Muscle of arm (tissue), 12 donors: ENCODE data around the gene RAB31. TPM values are rescaled to one million over a fixed set of nuclear protein-coding genes. Genes with fewer than 3 reads are reported as not detected.

Experiments used
- DNase-seq: peaks from one replicate; pipeline ENCODE4 v3.0.0-alpha.2; 2013
- polyA plus RNA-seq, 12 donors: library from polyadenylated mRNA; unstranded; fragments of 120-200 nt; gene quantifications; one replicate each; pipeline ENCODE4 v1.2.1, GENCODE V29; 2013; ENCODE audit not compliant: insufficient read length in 12 of 12

RAB31 gene
- polyA plus RNA-seq, 12 donors, result 20.2 to 50.8 (median 32.8) TPM; not detected in 1

DNA sequence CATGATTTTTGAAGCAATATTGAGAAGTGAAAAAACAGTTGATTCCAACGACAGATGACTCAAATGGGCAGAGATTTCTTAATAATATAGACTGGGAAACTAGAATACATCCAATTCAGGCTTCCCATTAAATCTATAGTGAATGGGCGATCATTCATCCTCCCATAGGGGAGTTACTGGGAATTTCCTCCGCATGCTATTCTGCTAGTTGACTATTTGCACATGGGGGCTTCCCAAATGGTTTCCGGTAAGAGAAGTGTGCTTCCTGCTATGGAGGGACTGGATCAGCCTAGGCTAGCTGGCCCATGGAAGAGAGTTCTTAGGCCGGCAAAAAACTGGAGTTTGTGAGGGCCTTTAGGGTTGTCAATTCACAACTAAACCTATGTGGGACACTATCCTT, 203.1 kb downstream of the RAB31 start:
- DNase-seq, result no peak

Other genes with a start within 250 kb of the RAB31 start
- 10 to 100 TPM in 11 of 12 donors, not detected in 1; 39.7 to 94.5 (median 44.2) TPM for gene RALBP1, start 232.8 kb upstream of the RAB31 start, polyA plus RNA-seq
- gene PPP4R1, start 93.7 kb upstream of the RAB31 start, polyA plus RNA-seq, result 100 to 1,000 TPM in 1 of 12 donors, 10 to 100 TPM in 10, not detected in 1; 50.5 to 103 (median 67.9) TPM
- gene TXNDC2, start 177.7 kb downstream of the RAB31 start, polyA plus RNA-seq, result under 1 TPM in 6 of 12 donors, not detected in 6; 0.08 to 0.23 (median 0.10) TPM
- 100 to 1,000 TPM in 11 of 12 donors, not detected in 1; 209 to 352 (median 280) TPM for gene VAPA, start 205.7 kb downstream of the RAB31 start, polyA plus RNA-seq